GM18861 (cell line): ENCODE data around the gene WDR53.
"Not testable (repeated sequence)": the region's sequence is repeated elsewhere in the genome, so short reads cannot be mapped to it uniquely, and the experiment has no call there.

Experiments used
- ATAC-seq: cut with Tn5 transposase; IDR thresholded peaks from one replicate; pipeline ENCODE4 v1.9.1; 2021; ENCODE audit not compliant: unreplicated experiment

Gene WDR53

DNA sequence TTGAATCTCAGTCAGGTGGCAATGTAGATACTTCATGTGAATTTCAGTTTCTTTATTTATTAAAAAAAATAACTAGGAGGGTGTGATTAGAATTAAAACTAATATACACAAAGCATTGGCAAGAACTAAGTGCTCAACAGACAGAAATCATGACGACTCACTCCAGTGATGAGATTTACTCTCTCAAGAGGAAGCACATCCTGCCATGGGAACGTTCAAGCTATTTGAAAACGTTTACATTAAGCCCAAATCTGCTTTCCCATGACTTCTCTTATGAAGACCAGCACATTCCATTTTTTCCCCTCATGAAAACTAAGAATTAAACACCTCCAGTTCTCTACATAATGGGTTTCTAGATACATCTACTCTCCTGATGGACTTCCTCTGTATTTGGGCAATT is 8.5 kb downstream of the WDR53 start:
- ATAC-seq, result no peak

DNA sequence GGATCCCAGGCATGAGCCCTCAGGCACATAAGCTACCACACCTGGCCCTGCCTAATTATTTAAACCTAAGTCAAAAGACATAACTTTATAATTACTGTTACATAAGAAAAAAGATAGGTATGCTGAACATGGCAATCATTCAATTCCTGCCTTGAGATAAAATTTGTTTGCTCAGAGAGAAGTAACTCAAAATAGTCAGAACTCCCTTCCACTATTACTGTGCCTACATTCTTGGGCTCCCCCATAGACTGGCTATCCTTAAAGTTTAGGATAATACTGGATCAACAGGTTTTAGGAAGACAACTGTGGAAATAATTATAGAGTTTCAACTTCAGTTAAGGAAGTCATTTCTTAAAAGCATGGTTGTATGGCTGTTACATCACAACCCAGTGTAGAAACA is 9.9 kb downstream of the WDR53 start:
- no peak for ATAC-seq

DNA sequence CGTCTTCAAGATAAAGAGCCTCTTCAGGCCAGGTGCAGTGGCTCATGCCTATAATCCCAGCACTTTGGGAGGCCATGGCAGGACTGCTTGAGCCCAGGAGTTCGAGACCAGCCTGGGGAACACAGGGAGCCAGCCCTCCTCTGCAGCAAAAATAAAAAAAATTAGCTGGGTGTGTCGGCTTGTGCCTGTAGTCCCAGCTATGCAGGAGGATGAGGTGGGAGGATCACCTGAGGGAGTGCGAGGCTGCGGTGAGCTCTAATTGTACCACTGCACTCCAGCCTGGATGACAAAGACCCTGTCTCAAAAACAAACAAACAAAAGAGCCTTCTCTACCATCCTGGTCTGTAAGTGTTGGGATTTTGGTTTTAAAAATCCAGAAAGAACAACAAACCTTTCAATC is 11.1 kb downstream of the WDR53 start:
- ATAC-seq, result no peak

DNA sequence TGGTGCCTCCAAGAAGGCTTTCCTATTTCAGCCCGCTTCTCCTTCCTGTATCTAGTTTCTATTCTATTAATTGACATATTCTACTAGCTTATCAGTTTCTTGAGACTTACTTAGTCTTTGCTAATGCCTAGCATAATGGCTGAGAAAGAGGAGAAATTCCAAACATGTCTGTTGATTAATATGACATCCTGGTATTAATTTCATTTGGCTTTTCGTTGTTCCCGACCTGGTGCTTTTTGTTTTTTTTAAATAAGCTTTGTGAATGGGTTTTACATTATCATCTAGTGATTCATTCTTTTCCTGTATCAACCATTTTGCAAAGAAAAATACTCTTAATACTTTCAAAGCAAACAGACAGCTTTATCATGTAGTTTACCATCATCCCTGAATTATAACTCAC is 13.1 kb downstream of the WDR53 start:
- ATAC-seq, result no peak

DNA sequence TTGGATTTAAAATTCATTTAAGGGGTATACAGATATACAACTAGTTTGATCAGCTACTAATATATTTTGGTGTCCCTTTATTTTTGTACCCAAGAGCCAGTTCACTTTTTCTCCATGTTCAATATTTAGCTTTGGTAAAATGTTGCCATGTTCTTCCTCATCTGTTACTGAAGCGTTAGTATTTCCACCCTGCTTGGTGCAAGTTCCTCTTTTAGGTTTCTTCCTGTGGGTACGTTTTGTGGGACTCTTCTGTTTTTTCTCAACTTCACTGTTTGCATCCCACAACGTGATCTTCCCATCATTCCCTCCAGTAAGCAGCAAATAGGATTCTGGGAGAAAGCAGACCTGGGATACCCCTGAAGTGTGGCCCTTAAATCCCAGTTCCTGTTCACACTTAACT is 14.1 kb downstream of the WDR53 start:
- no peak for ATAC-seq

DNA sequence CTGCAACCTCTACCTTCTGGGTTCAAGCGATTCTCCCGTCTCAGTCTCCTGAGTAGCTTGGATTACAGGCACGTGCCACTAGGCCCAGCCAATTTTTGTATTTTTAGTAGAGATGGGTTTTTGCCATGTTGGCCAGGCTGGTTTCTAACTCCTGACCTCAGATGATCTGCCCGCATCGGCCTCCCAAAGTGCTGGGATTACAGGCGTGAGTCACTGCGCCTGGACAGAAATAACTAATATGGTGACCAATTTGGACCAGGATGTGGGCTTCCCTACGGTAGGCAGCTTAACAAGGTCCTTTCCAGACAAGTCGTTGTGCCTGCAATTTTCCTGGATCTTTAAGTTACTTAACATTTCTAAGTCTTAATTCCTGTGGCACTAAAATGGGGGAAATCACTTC is 14.8 kb downstream of the WDR53 start:
- no peak for ATAC-seq

DNA sequence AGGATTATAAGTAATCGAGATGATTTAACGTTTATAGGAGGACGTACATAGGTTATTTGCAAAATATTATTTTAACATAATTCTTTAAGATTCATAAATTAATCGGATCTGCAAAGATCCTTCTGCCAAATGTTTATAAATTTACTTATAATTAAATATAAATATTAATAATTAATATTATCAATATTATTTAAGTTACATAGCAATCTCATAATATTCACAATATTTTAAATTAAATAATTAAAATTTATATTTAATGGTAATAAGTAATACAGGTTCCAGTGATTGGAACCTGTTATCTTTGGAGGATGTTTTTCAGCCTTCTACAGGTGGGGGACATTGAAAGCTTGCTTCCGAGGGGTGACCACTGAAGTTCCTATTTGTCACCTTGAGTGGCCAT is 16.1 kb downstream of the WDR53 start:
- ATAC-seq, result no peak

DNA sequence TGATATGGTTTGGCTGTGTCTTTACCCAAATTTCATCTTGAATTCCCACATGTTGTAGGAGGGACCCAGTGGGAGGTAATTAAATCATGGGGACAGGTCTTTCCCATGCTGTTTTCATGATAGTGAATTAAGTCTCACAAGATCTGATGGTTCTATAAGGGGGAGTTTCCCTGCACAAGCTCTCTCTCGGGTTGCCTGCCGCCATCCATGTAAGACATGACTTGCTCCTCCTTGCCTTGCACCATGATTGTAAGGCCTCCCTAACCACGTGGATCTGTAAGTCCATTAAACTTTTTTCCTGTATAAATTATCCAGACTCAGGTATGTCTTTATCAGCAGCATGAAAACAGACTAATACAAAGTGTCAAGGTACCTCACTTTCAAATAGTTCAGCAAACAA is 18.2 kb downstream of the WDR53 start:
- not testable (repeated sequence) for ATAC-seq

DNA sequence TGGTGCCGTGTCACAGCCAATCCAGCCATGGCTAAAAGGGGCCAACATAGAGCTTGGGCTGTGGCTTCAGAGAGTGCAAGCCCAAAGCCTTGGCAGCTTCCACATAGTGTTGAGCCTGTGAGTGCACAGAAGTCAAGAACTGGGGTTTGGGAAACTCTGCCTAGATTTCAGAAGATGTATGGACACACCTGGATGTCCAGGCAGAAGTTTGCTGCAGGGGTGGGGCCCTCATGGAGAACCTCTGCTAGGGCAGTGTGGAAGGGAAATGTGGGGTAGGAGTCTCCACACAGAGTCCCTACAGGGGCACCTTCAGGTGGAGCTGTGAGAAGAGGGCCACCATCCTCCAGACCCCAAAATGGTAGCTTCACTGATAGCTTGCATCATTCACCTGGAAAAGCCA is 19.0 kb downstream of the WDR53 start:
- not testable (repeated sequence) for ATAC-seq

DNA sequence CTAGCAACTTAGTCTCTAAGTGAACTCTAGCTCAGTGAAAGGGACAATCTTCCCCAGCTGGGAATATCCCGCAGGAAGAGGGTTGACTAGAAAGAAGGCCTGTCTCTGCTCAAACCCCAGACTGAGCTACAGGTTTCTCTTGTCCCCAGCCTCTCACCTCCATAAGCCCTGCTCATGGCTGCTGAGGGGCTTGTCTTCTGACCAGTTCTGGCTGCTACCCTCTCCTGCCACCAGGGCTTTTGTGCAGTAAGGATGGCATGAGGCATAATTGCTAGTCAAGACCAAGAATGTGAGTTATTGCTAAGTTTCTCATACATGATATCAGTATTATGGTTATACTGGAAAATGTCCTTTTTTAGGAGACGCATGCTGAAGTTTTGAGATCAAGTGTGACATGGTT is 21.3 kb downstream of the WDR53 start:
- no peak for ATAC-seq

DNA sequence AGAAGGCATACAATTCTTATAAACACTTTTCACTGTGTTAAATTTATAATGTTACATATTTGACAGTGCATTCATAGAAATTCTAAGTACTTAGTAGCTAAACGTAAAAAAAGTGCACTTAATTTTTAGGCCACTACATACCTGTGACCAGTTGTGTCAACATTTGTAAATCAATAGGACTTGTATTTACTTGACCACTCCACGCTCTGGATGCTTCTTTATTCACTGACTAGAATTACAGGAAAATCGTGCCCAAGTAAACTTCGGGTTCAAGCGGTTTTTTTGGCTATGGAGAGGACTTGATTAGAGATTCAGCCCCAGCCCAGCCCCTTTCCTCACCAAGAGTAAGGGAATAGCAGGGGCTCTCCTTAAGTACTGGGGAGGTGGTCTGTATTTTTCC is 21.8 kb downstream of the WDR53 start:
- ATAC-seq, result no peak

DNA sequence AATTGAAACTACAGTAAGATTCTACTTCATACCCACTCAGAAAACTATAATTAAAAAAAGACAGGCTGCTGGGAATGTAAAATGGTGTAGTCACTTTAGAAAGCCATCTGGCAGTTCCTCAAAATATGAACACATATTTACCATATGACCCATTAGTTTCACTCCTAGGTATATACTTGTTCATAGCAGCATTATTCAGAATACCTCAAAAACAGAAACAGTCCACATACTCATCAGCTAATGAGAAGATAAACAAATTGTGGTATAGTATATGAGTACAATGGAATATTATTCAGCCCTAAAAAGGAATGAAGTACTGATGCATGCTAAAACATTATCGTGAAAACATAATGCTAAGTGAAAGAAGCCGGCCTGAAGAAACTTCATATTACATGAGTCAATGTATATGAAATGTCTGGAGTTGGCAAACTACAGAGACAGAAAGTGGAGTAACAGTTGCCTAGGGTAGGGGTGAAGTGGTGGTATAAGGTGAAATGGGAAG is 23.8 kb downstream of the WDR53 start:
- ATAC-seq, result no peak

DNA sequence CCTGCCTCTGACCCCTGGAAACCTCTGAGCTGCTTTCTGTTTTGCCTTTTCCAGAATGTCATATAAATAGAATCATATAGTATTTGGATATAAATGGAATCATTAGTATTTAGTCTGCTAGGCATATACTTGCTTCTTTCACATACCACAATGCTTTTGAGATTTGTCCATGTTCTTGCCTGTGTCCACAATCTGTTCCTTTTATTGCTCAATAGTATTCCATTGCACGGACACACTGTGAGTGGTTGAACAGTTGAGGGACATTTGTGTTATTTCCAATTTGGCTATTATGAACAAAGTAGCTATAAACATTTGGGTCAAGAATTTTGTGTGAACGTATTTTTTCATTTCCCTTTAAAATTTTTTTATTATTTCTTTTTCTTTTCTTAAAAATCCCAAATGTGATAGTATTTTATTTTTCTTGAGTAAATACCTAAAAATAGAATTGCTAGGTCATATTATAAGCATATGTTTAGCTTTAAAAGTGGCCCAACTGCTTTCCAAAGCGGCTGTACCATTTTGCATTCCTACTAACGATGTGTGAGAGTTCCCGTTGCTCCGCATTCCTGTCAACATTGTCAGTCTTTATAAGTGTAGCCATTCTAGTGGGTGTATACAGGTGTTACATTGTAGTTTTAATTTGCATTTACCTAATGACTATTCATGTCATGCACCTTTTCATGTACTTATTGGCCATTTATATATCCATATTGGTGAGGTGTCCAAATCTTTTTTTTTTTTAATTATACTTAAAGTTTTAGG is 26.5 kb downstream of the WDR53 start:
- ATAC-seq, result no peak

DNA sequence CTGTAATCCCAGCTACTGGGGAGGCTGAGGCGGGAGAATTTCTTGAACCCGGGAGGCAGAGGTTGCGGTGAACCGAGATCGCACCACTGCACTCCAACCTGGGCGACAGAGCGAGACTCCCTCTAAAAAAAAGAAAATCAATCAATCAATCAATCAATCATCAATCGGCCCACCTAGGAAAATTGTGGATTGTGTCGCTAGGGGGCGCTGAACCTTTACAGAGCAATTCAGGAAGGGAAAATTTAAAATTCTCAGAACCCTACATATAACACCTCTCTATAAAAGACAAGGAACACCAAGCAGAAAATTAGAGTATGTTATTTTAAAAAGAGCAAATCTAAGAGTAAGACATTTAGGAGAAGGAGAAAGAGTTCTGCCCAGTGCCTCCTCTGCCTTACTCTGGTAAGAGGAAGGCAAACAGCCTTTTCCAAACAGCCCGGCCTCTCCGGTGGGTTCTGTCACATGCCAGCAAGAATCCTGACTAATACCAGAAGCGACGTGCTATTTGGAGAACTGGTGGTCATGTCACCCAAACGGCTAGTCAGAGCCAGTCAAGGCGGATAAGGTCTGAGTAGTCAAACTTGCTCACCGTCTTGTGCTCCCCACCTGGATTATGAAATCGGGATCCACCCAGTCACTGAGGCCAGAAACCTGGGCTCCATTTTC is 30.9 kb downstream of the WDR53 start:
- no peak for ATAC-seq

DNA sequence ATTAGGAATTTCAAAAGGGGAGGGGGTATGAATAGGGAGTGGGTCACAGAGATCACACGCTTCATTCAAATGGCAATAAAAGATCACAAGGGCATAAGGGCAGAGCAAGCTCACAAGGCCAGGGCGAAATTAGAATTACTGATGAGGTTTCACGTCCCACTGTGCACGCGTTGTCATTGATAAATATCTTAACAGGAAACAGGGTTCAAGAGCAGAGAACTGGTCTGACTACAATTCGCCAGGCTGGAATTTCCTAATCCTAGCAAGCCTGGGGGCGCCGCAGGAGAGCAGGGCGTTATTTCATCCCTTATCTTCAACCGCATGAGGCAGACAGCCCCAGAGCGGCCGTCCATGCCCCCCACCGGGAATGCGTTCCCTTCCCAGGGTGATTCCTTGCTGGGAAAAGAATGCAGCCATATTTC is 35.1 kb downstream of the WDR53 start:
- ATAC-seq, result no peak

DNA sequence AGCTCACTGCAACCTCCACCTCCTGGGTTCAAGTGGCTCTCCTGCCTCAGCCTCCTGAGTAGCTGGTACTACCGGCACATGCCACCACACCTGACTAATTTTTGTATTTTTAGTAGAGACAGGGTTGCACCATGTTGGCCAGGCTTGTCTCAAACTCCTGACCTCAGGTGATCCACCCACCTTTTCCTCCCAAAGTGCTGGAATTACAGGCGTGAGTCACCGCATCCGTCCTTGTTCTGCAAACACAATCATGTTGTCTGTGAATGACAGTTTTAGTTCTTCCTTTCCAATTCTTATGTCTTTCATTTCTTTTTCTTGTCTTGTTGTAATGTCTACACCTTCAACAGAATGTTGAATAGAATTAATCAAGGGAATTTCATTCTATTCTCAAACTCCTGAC is 36.9 kb downstream of the WDR53 start:
- no peak for ATAC-seq

DNA sequence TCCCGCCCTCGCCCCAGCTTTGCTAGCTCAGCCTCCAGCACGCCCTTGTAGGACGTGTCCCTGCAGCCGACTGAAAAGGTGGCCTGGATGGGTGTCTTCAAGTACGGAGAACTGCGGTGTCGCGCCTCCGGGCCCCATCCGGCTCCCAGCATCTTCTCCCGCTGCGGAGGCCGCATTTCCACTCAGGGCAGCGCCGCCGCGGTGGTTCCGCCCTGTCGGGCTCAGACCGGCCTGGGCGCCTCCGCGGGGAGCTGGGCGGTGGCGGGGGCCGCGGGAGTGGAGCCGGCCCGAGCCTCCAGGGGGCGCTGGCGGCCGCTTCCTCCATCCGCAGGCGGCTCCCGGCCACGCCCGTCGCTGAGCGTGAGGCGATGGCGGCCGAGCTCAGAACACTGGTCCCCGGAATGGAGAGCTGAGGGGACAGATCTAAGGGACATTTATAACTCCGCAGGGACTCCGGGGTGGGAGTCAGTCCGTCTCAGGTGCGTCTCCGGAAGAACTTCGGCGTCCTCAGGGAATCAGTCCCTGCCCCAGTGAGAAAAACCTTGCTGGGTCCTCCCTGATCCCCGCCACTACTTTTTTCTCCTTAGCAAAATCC is 39.6 kb downstream of the WDR53 start:
- peak; percentile 52 for ATAC-seq

DNA sequence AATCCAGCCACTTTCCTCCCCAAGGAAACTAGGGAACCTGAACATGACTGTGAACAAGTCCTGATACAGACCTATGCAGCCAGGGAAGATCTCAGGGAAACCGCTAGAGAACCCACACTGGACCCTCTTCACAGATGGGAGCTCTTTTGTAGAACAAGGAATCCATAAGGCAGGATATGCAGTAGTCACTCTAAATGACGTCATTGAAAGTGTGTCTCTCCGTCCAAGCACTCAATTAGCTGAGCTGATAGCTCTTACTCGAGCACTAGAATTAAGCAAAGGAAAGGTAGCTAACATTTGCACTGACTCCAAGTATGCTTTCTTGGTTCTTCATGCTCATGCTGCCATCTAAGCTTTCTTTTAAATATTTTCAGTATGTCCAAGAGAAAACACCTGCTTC is 43.2 kb downstream of the WDR53 start:
- no peak for ATAC-seq

DNA sequence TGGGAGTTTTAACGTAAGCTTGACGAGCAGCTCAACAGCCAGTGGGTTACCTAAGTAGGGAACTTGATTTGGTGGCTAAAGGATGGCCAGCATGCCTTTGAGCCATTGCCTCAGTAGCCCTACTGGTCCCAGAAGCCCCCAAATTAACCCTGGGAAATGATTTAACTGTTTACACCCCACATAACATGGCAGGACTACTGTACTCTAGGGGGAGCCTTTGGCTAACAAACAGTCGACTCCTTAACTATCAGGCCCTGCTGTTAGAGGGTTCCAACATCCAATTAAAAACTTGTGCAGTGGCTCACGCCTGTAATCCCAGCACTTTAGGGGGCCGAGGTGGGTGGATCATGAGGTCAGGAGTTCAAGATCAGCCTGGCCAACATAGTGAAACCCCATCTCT is 43.8 kb downstream of the WDR53 start:
- ATAC-seq, result no peak

DNA sequence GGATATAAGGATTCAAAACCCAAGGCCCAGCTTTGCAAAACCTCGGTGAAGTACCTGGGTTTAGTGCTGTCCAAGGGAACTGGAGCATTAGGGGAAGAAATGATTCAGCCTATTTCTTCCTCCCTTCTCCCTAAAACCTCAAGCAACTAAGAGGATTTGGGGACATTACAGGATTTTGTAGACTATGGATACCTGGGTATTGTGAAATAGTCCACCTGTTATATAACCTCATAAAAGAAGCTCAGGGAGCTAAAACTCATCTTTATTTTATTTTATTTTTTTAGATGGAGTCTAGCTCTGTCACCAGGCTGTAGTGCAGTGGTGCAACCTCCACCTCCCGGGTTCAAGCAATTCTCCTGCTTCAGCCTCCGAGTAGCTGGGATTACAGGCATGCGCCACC is 44.5 kb downstream of the WDR53 start:
- ATAC-seq, result no peak

DNA sequence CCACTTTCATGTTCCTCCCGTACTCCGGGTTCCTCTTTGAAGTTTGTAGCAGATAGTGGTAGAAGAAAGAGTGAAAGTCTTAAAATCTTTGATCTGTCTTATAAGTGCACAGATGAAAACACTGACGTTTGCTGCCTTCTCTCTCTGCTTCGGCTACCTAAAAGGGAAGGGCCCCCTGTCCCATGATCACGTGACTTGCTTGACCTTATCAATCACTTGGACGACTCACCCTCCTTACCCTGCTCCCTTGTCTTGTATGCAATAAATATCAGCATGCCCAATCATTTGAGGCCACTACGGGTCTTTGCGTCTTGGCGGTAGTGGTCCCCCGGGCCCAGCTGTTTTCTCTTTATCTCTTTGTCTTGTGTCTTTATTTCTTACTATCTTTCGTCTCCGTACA is 47.1 kb downstream of the WDR53 start:
- not testable (repeated sequence) for ATAC-seq

DNA sequence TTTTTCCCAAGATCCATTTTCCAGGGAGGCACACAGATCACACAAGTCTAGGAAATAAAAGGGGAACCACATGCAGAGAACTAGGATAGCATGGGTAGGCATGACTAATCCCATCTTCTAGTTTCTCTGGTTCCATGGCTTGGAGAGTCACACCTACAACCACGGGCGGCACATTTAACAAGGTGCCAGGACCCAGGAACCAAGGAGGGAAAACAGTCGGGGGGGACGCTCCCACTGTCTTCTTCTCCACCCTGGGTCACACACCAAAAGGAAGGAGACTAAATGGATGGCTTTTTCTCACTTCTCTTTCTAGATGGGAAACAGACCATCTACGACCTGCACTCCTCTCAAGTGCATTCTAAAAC is 48.7 kb downstream of the WDR53 start:
- ATAC-seq, result no peak
